ENCODE results near the gene WDR90.

Gene WDR90

GRCh38 chr16:636206-637080, 12.7 kb upstream of the WDR90 start, which contains the start of gene METTL26:
Gene METTL26 (minus strand): TSS chr16:636305. CDS start chr16:636290, 15 bp downstream.
- POLR2A ChIA-PET = interaction anchor here (0.6 to 1.5 kb wide), 7 partner anchors 9 to 109 kb away, joined by 3 to 5 read pairs (median 3); partner anchors contain the start of genes CAPN15 and WDR90
- CTCF ChIA-PET = interaction anchor here (0.9 to 1.6 kb wide), 3 partner anchors 12 to 31 kb away, joined by 3 to 5 read pairs (median 3); no protein-coding TSS in a partner anchor
- peak within 1 kb of the TSS; percentile 92 for H3K4me3 ChIP-seq (ENCODE audit: low read depth, low read length)
- DNase-seq (ENCODE audit: low read depth, low spot score) = peak; percentile 52
- TF ChIP-seq, protein P1, sequence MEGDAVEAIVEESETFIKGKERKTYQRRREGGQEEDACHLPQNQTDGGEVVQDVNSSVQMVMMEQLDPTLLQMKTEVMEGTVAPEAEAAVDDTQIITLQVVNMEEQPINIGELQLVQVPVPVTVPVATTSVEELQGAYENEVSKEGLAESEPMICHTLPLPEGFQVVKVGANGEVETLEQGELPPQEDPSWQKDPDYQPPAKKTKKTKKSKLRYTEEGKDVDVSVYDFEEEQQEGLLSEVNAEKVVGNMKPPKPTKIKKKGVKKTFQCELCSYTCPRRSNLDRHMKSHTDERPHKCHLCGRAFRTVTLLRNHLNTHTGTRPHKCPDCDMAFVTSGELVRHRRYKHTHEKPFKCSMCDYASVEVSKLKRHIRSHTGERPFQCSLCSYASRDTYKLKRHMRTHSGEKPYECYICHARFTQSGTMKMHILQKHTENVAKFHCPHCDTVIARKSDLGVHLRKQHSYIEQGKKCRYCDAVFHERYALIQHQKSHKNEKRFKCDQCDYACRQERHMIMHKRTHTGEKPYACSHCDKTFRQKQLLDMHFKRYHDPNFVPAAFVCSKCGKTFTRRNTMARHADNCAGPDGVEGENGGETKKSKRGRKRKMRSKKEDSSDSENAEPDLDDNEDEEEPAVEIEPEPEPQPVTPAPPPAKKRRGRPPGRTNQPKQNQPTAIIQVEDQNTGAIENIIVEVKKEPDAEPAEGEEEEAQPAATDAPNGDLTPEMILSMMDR (IDR thresholded peaks at IDR 0.05; ENCODE audit: insufficient read depth, low read length, missing control alignments) = no peak

- H3K4me3 ChIP-seq (ENCODE audit: low read depth, low read length) = peak overlapping the region; percentile 92
- ChIA-PET POLR2A (interaction anchor here (0.6 to 1.5 kb wide), 5 partner anchors 10 to 110 kb away, joined by 3 to 5 read pairs (median 4); partner anchors contain the start of genes CAPN15 and WDR90), CTCF (interaction anchor here (0.9 to 1.6 kb wide), 3 partner anchors 11 to 30 kb away, joined by 3 to 5 read pairs (median 3); no protein-coding TSS in a partner anchor)
- TF ChIP-seq, protein P1 (IDR thresholded peaks at IDR 0.05; ENCODE audit: insufficient read depth, low read length, missing control alignments) = no peak
- DNase-seq (ENCODE audit: low read depth, low spot score) = no peak
These were observed 11.8 kb upstream of the WDR90 start for GRCh38 chr16:637081-638018.

DNA sequence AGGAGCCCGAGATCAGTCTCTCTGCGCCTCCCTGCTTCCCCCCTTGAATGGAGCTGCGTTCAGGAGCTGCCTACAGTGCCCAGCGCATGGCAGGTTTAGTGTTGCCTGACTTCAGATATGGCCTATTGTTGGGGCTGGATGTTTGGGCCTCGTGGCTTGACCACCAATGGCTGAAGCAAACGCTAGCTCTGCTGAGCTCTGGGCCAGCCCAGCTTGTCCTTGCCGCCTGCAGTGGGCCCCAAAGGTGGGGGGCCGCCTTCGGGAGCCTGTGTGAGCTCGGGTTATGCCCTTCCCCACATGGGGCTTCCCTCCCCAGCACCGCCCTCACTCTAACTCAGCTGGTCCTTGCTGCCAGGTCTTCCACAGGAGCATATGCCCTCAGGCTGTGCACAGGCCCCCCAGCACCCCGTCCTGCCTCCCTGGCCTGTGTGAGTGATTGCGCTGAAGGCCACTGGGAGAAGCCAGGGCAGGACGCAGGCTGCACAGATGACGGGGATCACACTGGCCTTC, 11.1 kb upstream of the WDR90 start:
- no peak for DNase-seq (ENCODE audit: low read depth, low spot score)
- ChIA-PET CTCF (interaction anchor here (1.2 to 1.5 kb wide), 2 partner anchors 10 to 30 kb away, joined by 4 to 8 read pairs; partner anchors contain the start of gene RHOT2), POLR2A (no interaction called here)
- H3K4me3 ChIP-seq (ENCODE audit: low read depth, low read length) = no peak overlapping the region
- TF ChIP-seq, protein P1 (IDR thresholded peaks at IDR 0.05; ENCODE audit: insufficient read depth, low read length, missing control alignments) = no peak

DNA sequence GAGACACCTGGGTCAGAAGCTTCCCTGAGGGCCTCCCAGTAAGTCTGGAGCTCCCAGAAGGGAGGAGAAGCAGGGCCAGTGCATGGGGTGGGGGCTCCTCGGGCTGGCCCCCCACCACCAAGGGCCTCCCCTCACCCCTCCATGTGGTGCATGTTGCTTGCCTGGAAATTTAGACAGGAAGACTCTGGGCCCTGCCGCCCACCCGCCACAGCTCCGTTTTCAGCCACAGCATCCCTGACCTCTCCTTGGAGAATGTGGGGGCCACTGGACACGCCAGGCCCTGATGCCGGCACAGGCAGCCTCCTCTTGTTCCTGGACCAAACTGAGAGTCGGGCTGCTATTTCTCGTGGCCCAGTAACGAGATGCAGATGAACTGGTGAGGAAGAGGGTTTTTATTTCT, 10.3 kb upstream of the WDR90 start:
- DNase-seq (ENCODE audit: low read depth, low spot score) = no peak
- ChIA-PET POLR2A (no interaction called here), CTCF (interaction anchor here (0.8 to 1.5 kb wide), 3 partner anchors 9 to 29 kb away, joined by 3 to 8 read pairs (median 4); partner anchors contain the start of gene RHOT2)
- no peak overlapping the region for H3K4me3 ChIP-seq (ENCODE audit: low read depth, low read length)
- TF ChIP-seq, protein P1 (IDR thresholded peaks at IDR 0.05; ENCODE audit: insufficient read depth, low read length, missing control alignments) = no peak

DNA sequence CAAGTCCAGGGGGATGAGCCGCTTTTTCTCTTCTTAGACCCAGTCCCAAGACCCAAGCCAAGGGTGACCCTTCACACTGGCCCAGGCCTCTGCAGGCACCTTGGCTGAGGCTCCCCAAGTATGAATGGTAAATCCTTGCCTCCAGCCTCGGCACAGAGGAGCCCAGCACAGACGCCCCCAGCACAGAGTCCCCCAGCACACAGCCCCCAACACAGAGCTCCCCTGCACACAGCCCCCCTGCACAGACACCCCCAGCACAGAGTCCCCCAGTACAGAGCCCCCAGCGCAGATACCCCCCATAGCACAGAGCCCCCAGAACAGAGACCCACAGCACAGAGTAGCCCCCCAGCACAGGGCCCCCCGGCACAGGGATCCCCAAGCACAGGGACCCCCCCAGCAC, 8.6 kb upstream of the WDR90 start:
- CTCF ChIA-PET = no interaction called here
- DNase-seq (ENCODE audit: low read depth, low spot score) = no peak
- H3K4me3 ChIP-seq (ENCODE audit: low read depth, low read length) = peak overlapping the region; percentile 84
- TF ChIP-seq, protein P1 (IDR thresholded peaks at IDR 0.05; ENCODE audit: insufficient read depth, low read length, missing control alignments) = no peak
- POLR2A ChIA-PET = no interaction called here
